VCaP (cell line): Measurements from ENCODE around the gene HDAC4.

ENCODE experiments used
- H3K27ac ChIP-seq: fragments of 450-650 bp; 2 replicates; pipeline ENCODE4 v1.5.1; 2017
- CTCF ChIP-seq: fragments of 450-650 bp; conservative IDR thresholded peaks from 2 replicates; pipeline ENCODE4 v1.5.1; 2017; ENCODE audit warnings: mild to moderate bottlenecking, moderate library complexity

Gene HDAC4

GRCh38 chr2:239204876-239205468, 195.8 kb downstream of the HDAC4 start:
- no peak overlapping the region for H3K27ac ChIP-seq
- TF ChIP-seq CTCF: no peak

GRCh38 chr2:239204136-239204875, 196.5 kb downstream of the HDAC4 start:
- TF ChIP-seq CTCF: no peak
- H3K27ac ChIP-seq: no peak overlapping the region

GRCh38 chr2:239203443-239204135, 197.2 kb downstream of the HDAC4 start:
- no peak overlapping the region for H3K27ac ChIP-seq
- TF ChIP-seq CTCF: no peak

GRCh38 chr2:239202836-239203235, 198.0 kb downstream of the HDAC4 start:
- H3K27ac ChIP-seq: no peak overlapping the region
- no peak for TF ChIP-seq CTCF

- no peak for TF ChIP-seq CTCF
- no peak overlapping the region for H3K27ac ChIP-seq
Observed at GRCh38 chr2:239202343-239202742, 198.5 kb downstream of the HDAC4 start.

- H3K27ac ChIP-seq: no peak overlapping the region
- no peak for TF ChIP-seq CTCF
Observed at GRCh38 chr2:239201884-239202283, 198.9 kb downstream of the HDAC4 start.

- TF ChIP-seq CTCF: no peak
- no peak overlapping the region for H3K27ac ChIP-seq
Observed at GRCh38 chr2:239201531-239201876, 199.3 kb downstream of the HDAC4 start.
